ENCODE data around the gene IKZF5. TPM values are rescaled to one million over a fixed set of nuclear protein-coding genes. Genes with fewer than 3 reads are reported as not detected.

Gene IKZF5
- total RNA-seq, 1 experiment from 2014 or later, result 8.6 TPM

- no peak for DNase-seq (ENCODE audit: low read depth, low spot score)
- no peaks in the 10 kb centered on the region for H3K9me3 ChIP-seq (ENCODE audit: control insufficient read depth, insufficient read depth, low read depth, low read length)
- in situ Hi-C loops (cut with HindIII; ENCODE audit: low pct_unique_long_range_greater_than_20kb, low sequenced_read_pairs), result no loop called here
- intact Hi-C loops (cut with micrococcal nuclease; ENCODE audit: unreplicated experiment), result no loop called here
- POLR2A ChIA-PET, result no interaction called here
- no peaks in the 10 kb centered on the region for H3K27me3 ChIP-seq (ENCODE audit: control insufficient read depth, insufficient read depth, low read length)
- no peak for ATAC-seq
- TF ChIP-seq POLR2AphosphoS5 (IDR thresholded peaks at IDR 0.05; ENCODE audit: low read depth, low read length) (no peak), REST (IDR thresholded peaks at IDR 0.05; ENCODE audit: insufficient read depth in 1 of 2, low read depth in 2 of 2, low read length in 1 of 2) (no peak), CTCF (IDR thresholded peaks at IDR 0.05) (no peak), TCF7L2 (IDR thresholded peaks at IDR 0.05; ENCODE audit: low read depth, low read length) (no peak), SIN3A (IDR thresholded peaks at IDR 0.05; ENCODE audit: borderline replicate concordance, insufficient read depth, low read depth, low read length) (no peak)
- no peak overlapping the region for H3K27ac ChIP-seq (ENCODE audit: low read length)
- H3K4me3 ChIP-seq (ENCODE audit: low read depth in 2 of 2, low read length in 2 of 2), result no peak overlapping the region
- H3K4me1 ChIP-seq (ENCODE audit: control insufficient read depth, insufficient read depth, low read length), result no peaks in the 10 kb centered on the region
- peaks cover 6% of the 10 kb centered on the region for H3K36me3 ChIP-seq (ENCODE audit: control insufficient read depth, insufficient read depth, low read length)
- no TSS peak for BruUV-seq (replicated peaks)
- CTCF ChIA-PET, result no interaction called here
These were observed 16.5 kb downstream of the IKZF5 start for GRCh38 chr10:122992031-122992585.

GRCh38 chr10:122990278-122990677 lies 18.3 kb downstream of the IKZF5 start:
- in situ Hi-C loops (cut with HindIII; ENCODE audit: low pct_unique_long_range_greater_than_20kb, low sequenced_read_pairs), result no loop called here
- ATAC-seq, result no peak
- Histone ChIP-seq H3K36me3 (ENCODE audit: control insufficient read depth, insufficient read depth, low read length) (peaks cover 6% of the 10 kb centered on the region), H3K4me3 (ENCODE audit: low read depth in 2 of 2, low read length in 2 of 2) (no peak overlapping the region), H3K27ac (ENCODE audit: low read length) (no peak overlapping the region), H3K27me3 (ENCODE audit: control insufficient read depth, insufficient read depth, low read length) (no peaks in the 10 kb centered on the region), H3K4me1 (ENCODE audit: control insufficient read depth, insufficient read depth, low read length) (no peaks in the 10 kb centered on the region), H3K9me3 (ENCODE audit: control insufficient read depth, insufficient read depth, low read depth, low read length) (no peaks in the 10 kb centered on the region)
- POLR2A ChIA-PET, result interaction anchor here (0.7 kb wide), 1 partner anchor 11 kb away, joined by 6 read pairs; no protein-coding TSS in a partner anchor
- CTCF ChIA-PET, result no interaction called here
- BruUV-seq (replicated peaks), result no TSS peak
- TF ChIP-seq SIN3A (IDR thresholded peaks at IDR 0.05; ENCODE audit: borderline replicate concordance, insufficient read depth, low read depth, low read length) (no peak), CTCF (IDR thresholded peaks at IDR 0.05) (no peak), TCF7L2 (IDR thresholded peaks at IDR 0.05; ENCODE audit: low read depth, low read length) (no peak), POLR2AphosphoS5 (IDR thresholded peaks at IDR 0.05; ENCODE audit: low read depth, low read length) (no peak), REST (IDR thresholded peaks at IDR 0.05; ENCODE audit: insufficient read depth in 1 of 2, low read depth in 2 of 2, low read length in 1 of 2) (no peak)
- no peak for DNase-seq (ENCODE audit: low read depth, low spot score)
- intact Hi-C loops (cut with micrococcal nuclease; ENCODE audit: unreplicated experiment), result no loop called here
